CD4-positive, alpha-beta T cell (primary cell): Measurements from ENCODE around the gene IRF9. TPM values are rescaled to one million over a fixed set of nuclear protein-coding genes. Genes with fewer than 3 reads are reported as not detected.

Source experiments
- ATAC-seq: fragments of 200-7000 bp; cut with Tn5 transposase; one replicate; pipeline ENCODE4 v1.10.0; 2022; ENCODE audit warnings: mild to moderate bottlenecking; ENCODE audit not compliant: poor library complexity
- CTCF ChIA-PET: fragments of 350-600 bp; sonication (Branson Sonifier 250); formaldehyde crosslinking; loops from one replicate; lab custom pipeline; 2021; ENCODE audit warnings: antibody characterized with exemption, inconsistent platforms; lab: Charles Lee
- POLR2A ChIA-PET: fragments of 350-600 bp; sonication (Branson Sonifier 250); formaldehyde crosslinking; loops from one replicate; lab custom pipeline; 2021; ENCODE audit warnings: antibody characterized with exemption, inconsistent platforms; lab: Charles Lee
- DNase-seq, 14 experiments: peaks; one replicate each; pipeline ENCODE4 v3.0.0-alpha.2; 2013 to 2020; ENCODE audit warnings: mixed read lengths in 2 of 14
- H3K27ac ChIP-seq, 2 donors: one replicate each; pipeline versions ENCODE4 v1.5.1 to v1.7.0; 2013; ENCODE audit warnings: low read length in 2 of 2, low read depth in 1 of 2, mild to moderate bottlenecking in 1 of 2
- H3K27me3 ChIP-seq, 2 experiments: 1 replicate in 1 of 2; 2 replicates in 1 of 2; pipeline versions ENCODE4 v1.6.1 to v1.7.0; 2013; ENCODE audit warnings: low read length in 2 of 2, control low read depth in 1 of 2, mild to moderate bottlenecking in 1 of 2, moderate library complexity in 1 of 2; ENCODE audit not compliant: insufficient read depth in 2 of 2, control insufficient read depth in 1 of 2
- H3K36me3 ChIP-seq: one replicate; pipeline ENCODE4 v1.6.1; 2013; ENCODE audit warnings: low read length, control low read depth; ENCODE audit not compliant: insufficient read depth
- H3K4me1 ChIP-seq: one replicate; pipeline ENCODE4 v1.6.1; 2013; ENCODE audit warnings: low read length, control low read depth; ENCODE audit not compliant: insufficient read depth
- H3K4me3 ChIP-seq: one replicate; pipeline ENCODE4 v1.5.1; 2013; ENCODE audit warnings: mild to moderate bottlenecking, low read length, moderate library complexity
- H3K9me3 ChIP-seq, 2 experiments: 1 replicate in 1 of 2; 2 replicates in 1 of 2; pipeline versions ENCODE4 v1.6.1 to v1.7.0; 2013; ENCODE audit warnings: low read length in 2 of 2, mild to moderate bottlenecking in 2 of 2, control low read depth in 1 of 2, moderate library complexity in 1 of 2; ENCODE audit not compliant: control insufficient read depth in 1 of 2, insufficient read depth in 1 of 2
- H3K27ac Mint-ChIP-seq: one replicate; pipeline ENCODE4 v1.8.0; 2020; ENCODE audit warnings: mixed read lengths
- H3K27me3 Mint-ChIP-seq: one replicate; pipeline ENCODE4 v1.8.0; 2021; ENCODE audit warnings: mixed read lengths
- H3K36me3 Mint-ChIP-seq: one replicate; pipeline ENCODE4 v1.8.0; 2021; ENCODE audit warnings: low read depth, mixed read lengths
- H3K4me1 Mint-ChIP-seq: one replicate; pipeline ENCODE4 v1.8.0; 2021; ENCODE audit warnings: low read depth, mixed read lengths
- H3K4me3 Mint-ChIP-seq: one replicate; pipeline ENCODE4 v1.8.0; 2020; ENCODE audit warnings: mild to moderate bottlenecking, mixed read lengths
- H3K9me3 Mint-ChIP-seq: one replicate; pipeline ENCODE4 v1.8.0; 2020; ENCODE audit warnings: mixed read lengths
- intact Hi-C, 2 experiments: fragments of 100-400 bp; cut with DNase I in 1 of 2; cut with micrococcal nuclease in 1 of 2; formaldehyde crosslinking; loops; one replicate each; pipeline versions ENCODE4 v1.15.1 to v1.9.0; 2023 to 2025; cut with DNase I, micrococcal nuclease
- total RNA-seq, 174 experiments: library from RNA in 2 of 174; stranded (reverse) in 2 of 174; gene quantifications; one replicate each; pipeline ENCODE4 v1.2.3 and lab custom pipeline; 2021 to 2026
- TF ChIP-seq, protein P1 (sequence below): fragments of 200-600 bp; IDR thresholded peaks from one replicate; pipeline ENCODE4 v1.8.0; 2022; ENCODE audit warnings: antibody characterized with exemption, mild to moderate bottlenecking

IRF9 gene
- total RNA-seq, 2 experiments from 2014 or later: 248 to 262 TPM

- Histone ChIP-seq H3K4me3 (no peak overlapping the region), H3K36me3 (peaks cover 29% of the 10 kb centered on the region), H3K4me1 (peaks cover 64% of the 10 kb centered on the region), H3K27me3 (no peaks in the 10 kb centered on the region), H3K9me3 (no peaks in the 10 kb centered on the region), H3K27ac (peak overlapping the region in 1 of 2 donors; percentile 48)
- ChIA-PET POLR2A (interaction anchor here (2.8 to 11.7 kb wide), 4 partner anchors 11 to 29 kb away, joined by 18 to 296 read pairs (median 94); partner anchors contain the start of genes DCAF11, IRF9, NRL and PSME2), CTCF (interaction anchor here (0.7 to 5.0 kb wide), 6 partner anchors 9 to 159 kb away, joined by 3 to 33 read pairs (median 4); partner anchors contain the start of genes DCAF11, IRF9, NRL and RNF31)
- peaks cover 54% of the 10 kb centered on the region for H3K36me3 Mint-ChIP-seq
- no peaks in the 10 kb centered on the region for H3K27me3 Mint-ChIP-seq
- peaks cover 69% of the 10 kb centered on the region for H3K4me1 Mint-ChIP-seq
- H3K27ac Mint-ChIP-seq: peak overlapping the region; percentile 85
- intact Hi-C loops: loop anchor here in 1 of 2 experiments (2.0 kb wide), 2 partner anchors 23 to 57 kb away; partner anchors contain the start of genes IRF9 and TM9SF1
- no peaks in the 10 kb centered on the region for H3K9me3 Mint-ChIP-seq
- no peak for ATAC-seq
- DNase-seq: no peak
- H3K4me3 Mint-ChIP-seq: peak overlapping the region; percentile 94
- TF ChIP-seq, protein P1, sequence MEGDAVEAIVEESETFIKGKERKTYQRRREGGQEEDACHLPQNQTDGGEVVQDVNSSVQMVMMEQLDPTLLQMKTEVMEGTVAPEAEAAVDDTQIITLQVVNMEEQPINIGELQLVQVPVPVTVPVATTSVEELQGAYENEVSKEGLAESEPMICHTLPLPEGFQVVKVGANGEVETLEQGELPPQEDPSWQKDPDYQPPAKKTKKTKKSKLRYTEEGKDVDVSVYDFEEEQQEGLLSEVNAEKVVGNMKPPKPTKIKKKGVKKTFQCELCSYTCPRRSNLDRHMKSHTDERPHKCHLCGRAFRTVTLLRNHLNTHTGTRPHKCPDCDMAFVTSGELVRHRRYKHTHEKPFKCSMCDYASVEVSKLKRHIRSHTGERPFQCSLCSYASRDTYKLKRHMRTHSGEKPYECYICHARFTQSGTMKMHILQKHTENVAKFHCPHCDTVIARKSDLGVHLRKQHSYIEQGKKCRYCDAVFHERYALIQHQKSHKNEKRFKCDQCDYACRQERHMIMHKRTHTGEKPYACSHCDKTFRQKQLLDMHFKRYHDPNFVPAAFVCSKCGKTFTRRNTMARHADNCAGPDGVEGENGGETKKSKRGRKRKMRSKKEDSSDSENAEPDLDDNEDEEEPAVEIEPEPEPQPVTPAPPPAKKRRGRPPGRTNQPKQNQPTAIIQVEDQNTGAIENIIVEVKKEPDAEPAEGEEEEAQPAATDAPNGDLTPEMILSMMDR: no peak
Observed at GRCh38 chr14:24137529-24138395, 23.3 kb upstream of the IRF9 start.

GRCh38 chr14:24138396-24139271, 22.4 kb upstream of the IRF9 start:
- no peaks in the 10 kb centered on the region for H3K27me3 ChIP-seq
- TF ChIP-seq, protein P1: no peak
- H3K4me1 ChIP-seq: peaks cover 58% of the 10 kb centered on the region
- no peak for ATAC-seq
- Mint-ChIP-seq H3K4me1 (peaks cover 70% of the 10 kb centered on the region), H3K4me3 (peak overlapping the region; percentile 94), H3K27me3 (no peaks in the 10 kb centered on the region), H3K36me3 (peaks cover 63% of the 10 kb centered on the region), H3K9me3 (no peaks in the 10 kb centered on the region), H3K27ac (peak overlapping the region; percentile 85)
- no peaks in the 10 kb centered on the region for H3K9me3 ChIP-seq
- ChIA-PET CTCF (interaction anchor here (0.7 to 5.0 kb wide), 6 partner anchors 8 to 158 kb away, joined by 3 to 33 read pairs (median 4); partner anchors contain the start of genes IRF9 and RNF31), POLR2A (interaction anchor here (3.4 to 11.7 kb wide), 3 partner anchors 10 to 23 kb away, joined by 61 to 296 read pairs (median 127); partner anchors contain the start of genes DCAF11, IRF9, NRL and PSME2)
- intact Hi-C loops: no loop called here
- H3K36me3 ChIP-seq: peaks cover 38% of the 10 kb centered on the region
- H3K27ac ChIP-seq: peak overlapping the region in 1 of 2 donors; percentile 15
- DNase-seq: peak in 1 of 14 experiments; percentile 21
- H3K4me3 ChIP-seq: no peak overlapping the region
